ENCODE measurements around the gene SPATC1L.

The SPATC1L gene

GRCh38 chr21:46116776-46117585, 67.3 kb downstream of the SPATC1L start:
- H3K4me3 ChIP-seq (ENCODE audit: low read length): no peak overlapping the region
- no peak for DNase-seq (ENCODE audit: low read depth, low spot score)

- H3K4me3 ChIP-seq (ENCODE audit: low read length): no peak overlapping the region
- DNase-seq (ENCODE audit: low read depth, low spot score): no peak
Measured at GRCh38 chr21:46116189-46116775, 68.0 kb downstream of the SPATC1L start.

GRCh38 chr21:46115441-46116188, 68.6 kb downstream of the SPATC1L start:
- no peak overlapping the region for H3K4me3 ChIP-seq (ENCODE audit: low read length)
- DNase-seq (ENCODE audit: low read depth, low spot score): no peak

- H3K4me3 ChIP-seq (ENCODE audit: low read length): no peak overlapping the region
- no peak for DNase-seq (ENCODE audit: low read depth, low spot score)
Measured at GRCh38 chr21:46114963-46115362, 69.3 kb downstream of the SPATC1L start.

GRCh38 chr21:46113497-46114176, 70.6 kb downstream of the SPATC1L start:
- DNase-seq (ENCODE audit: low read depth, low spot score): no peak
- H3K4me3 ChIP-seq (ENCODE audit: low read length): no peak overlapping the region

- H3K4me3 ChIP-seq (ENCODE audit: low read length): no peak overlapping the region
- no peak for DNase-seq (ENCODE audit: low read depth, low spot score)
Measured at GRCh38 chr21:46112725-46113215, 71.5 kb downstream of the SPATC1L start.

GRCh38 chr21:46111857-46112724, 72.2 kb downstream of the SPATC1L start:
- DNase-seq (ENCODE audit: low read depth, low spot score): no peak
- no peak overlapping the region for H3K4me3 ChIP-seq (ENCODE audit: low read length)

- no peak overlapping the region for H3K4me3 ChIP-seq (ENCODE audit: low read length)
- DNase-seq (ENCODE audit: low read depth, low spot score): no peak
Measured at GRCh38 chr21:46111193-46111571, 73.1 kb downstream of the SPATC1L start.

Data from Jurkat, Clone E6-1 (cell line).